Psoas muscle (tissue), 8 donors: ENCODE data around the gene SKA2. TPM values are rescaled to one million over a fixed set of nuclear protein-coding genes. Genes with fewer than 3 reads are reported as not detected.

Source experiments
- ATAC-seq, 4 donors: fragments of 200-7000 bp; cut with Tn5 transposase; one replicate each; pipeline ENCODE4 v1.9.1; 2020; ENCODE audit warnings: moderate library complexity in 3 of 4, mild to moderate bottlenecking in 2 of 4
- DNase-seq, 2 donors: peaks; one replicate each; pipeline ENCODE4 v3.0.0-alpha.2; 2020
- H3K27ac ChIP-seq: fragments of 200-600 bp; one replicate; pipeline ENCODE4 v1.8.0; 2022
- H3K27me3 ChIP-seq, 3 donors: fragments of 200-600 bp in 1 of 3; one replicate each; pipeline versions ENCODE4 v1.6.1 to v1.8.0; 2013 to 2022; ENCODE audit warnings: low read length in 2 of 3, mild to moderate bottlenecking in 2 of 3, moderate library complexity in 1 of 3; ENCODE audit not compliant: insufficient read depth in 3 of 3
- H3K36me3 ChIP-seq, 2 donors: fragments of 200-600 bp in 1 of 2; one replicate each; pipeline versions ENCODE4 v1.6.1 to v1.8.0; 2013 to 2022; ENCODE audit warnings: low read depth in 1 of 2, mild to moderate bottlenecking in 1 of 2, moderate library complexity in 1 of 2; ENCODE audit not compliant: insufficient read depth in 1 of 2
- H3K4me1 ChIP-seq: fragments of 200-600 bp; one replicate; pipeline ENCODE4 v1.8.0; 2022
- H3K4me3 ChIP-seq: fragments of 200-600 bp; one replicate; pipeline ENCODE4 v1.8.0; 2022; ENCODE audit warnings: mild to moderate bottlenecking
- H3K9me3 ChIP-seq: fragments of 200-600 bp; one replicate; pipeline ENCODE4 v1.8.0; 2022
- WGBS, 3 donors: extraction: QIAGEN DNeasy Blood & Tissue Kit; methylation state at CpG; one replicate each; pipeline versions ENCODE4 v1.1.6 to v1.1.7; 2013; 5-methylcytosine and 5-hydroxymethylcytosine counted together
- intact Hi-C, 2 donors: fragments of 100-400 bp; cut with DNase I; formaldehyde crosslinking; loops; one replicate each; pipeline versions ENCODE4 v1.11.0 to v1.14.2; 2022
- polyA plus RNA-seq, 3 donors: library from polyadenylated mRNA; stranded (reverse); fragments of 200-250 nt; gene quantifications; one replicate each; pipeline ENCODE4 v1.2.3, GENCODE V29; 2013
- total RNA-seq, 4 donors: library from RNA; stranded (reverse); fragmentation: NEBNext Ultra II Directional in 2 of 4; extraction: Animal tissue kit (Norgen Biotek cat#: 25700) in 2 of 4; gene quantifications; one replicate each; pipeline versions ENCODE4 v1.2.1 to v1.2.4, GENCODE V29; 2021 to 2023
- TF ChIP-seq, protein P1 (sequence below): fragments of 200-600 bp; IDR thresholded peaks from one replicate; pipeline ENCODE4 v1.8.0; 2022; ENCODE audit warnings: antibody characterized with exemption
- donor health status: healthy with polysubstance abuse.
- donor health status: DM: no; HTN: no; CAD: no; lungs with moderate emphysema.
- donor health status: Bipolar disorder and iron deficiency.
- donor health status: healthy.
- donor health status: DM: yes; HTN: yes; CAD: no.
- donor health status: DM: no; HTN: no; CAD: no.
- donor health status: DM: no; HTN: no; CAD: no.
- donor health status: DM: yes; HTN: yes; CAD: no.

SKA2 gene
- total and polyA plus RNA-seq, 7 donors: 7.2 to 17.1 (median 11.3) TPM

DNA sequence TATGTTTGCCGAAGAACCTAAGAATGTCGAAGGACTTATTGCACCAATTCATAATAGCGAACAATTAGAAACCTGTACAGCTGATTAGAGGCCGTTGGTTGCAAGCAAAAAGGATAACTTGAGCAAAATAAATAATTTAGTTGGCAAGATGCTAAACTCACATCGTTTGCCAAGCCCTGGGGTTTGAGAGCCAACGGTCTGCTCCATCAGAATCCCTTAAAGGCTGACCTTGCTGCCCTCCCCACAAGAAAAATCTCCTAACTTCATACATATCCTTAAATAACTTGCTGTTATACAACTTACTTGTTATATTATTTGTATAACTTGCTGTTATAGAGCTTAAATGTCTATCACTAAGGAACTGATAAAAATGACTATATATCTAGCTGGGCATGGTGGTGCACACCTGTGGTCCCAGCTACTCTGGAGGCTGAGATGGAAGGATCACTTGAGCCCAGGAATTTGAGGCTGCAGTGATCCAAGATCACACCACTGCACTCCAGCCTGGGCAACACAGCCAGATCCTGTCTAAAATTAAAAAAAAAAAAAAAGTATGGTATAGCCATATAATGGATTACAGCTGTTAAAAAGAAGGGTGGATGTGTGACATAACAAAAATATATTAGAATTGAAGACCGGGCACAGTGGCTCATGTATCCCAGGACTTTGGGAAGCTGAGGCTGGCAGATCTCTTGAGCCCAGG is 46.4 kb downstream of the SKA2 start:
- Histone ChIP-seq H3K36me3 (peaks cover 0 to 17% of the 10 kb centered on the region in 2 donors), H3K4me3 (no peak overlapping the region), H3K9me3 (no peaks in the 10 kb centered on the region), H3K27ac (no peak overlapping the region), H3K27me3 (no peaks in the 10 kb centered on the region), H3K4me1 (peaks cover 12% of the 10 kb centered on the region)
- intact Hi-C loops: loop anchor here in 1 of 2 donors (5.0 kb wide), 1 partner anchor 44 kb away; no protein-coding TSS in a partner anchor
- no peak for DNase-seq
- TF ChIP-seq, protein P1, sequence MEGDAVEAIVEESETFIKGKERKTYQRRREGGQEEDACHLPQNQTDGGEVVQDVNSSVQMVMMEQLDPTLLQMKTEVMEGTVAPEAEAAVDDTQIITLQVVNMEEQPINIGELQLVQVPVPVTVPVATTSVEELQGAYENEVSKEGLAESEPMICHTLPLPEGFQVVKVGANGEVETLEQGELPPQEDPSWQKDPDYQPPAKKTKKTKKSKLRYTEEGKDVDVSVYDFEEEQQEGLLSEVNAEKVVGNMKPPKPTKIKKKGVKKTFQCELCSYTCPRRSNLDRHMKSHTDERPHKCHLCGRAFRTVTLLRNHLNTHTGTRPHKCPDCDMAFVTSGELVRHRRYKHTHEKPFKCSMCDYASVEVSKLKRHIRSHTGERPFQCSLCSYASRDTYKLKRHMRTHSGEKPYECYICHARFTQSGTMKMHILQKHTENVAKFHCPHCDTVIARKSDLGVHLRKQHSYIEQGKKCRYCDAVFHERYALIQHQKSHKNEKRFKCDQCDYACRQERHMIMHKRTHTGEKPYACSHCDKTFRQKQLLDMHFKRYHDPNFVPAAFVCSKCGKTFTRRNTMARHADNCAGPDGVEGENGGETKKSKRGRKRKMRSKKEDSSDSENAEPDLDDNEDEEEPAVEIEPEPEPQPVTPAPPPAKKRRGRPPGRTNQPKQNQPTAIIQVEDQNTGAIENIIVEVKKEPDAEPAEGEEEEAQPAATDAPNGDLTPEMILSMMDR: no peak
- WGBS, 3 donors: 87 to 91% (median 89%) methylated on average over 7 of the region's 7 CpGs
- no peak for ATAC-seq

DNA sequence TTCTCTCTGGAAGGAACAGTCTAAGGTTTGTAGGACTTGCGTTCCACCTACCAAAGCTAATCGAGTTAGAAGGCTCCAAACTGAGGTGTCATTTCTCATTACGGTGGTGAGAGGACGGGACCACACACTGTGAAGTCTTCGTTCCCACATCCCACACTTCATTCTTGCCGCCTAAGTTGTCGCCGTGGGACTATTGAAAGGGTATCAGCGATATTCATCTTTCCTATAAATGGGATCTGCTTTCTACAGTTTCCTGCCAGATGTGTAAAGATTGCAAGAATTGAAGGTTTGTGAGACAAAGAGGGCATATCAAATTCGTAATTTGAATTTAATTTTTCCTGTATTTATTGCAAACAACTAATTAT is 47.7 kb downstream of the SKA2 start:
- intact Hi-C loops: loop anchor here in 1 of 2 donors (5.0 kb wide), 1 partner anchor 45 kb away; no protein-coding TSS in a partner anchor
- H3K36me3 ChIP-seq: peaks cover 0 to 29% of the 10 kb centered on the region in 2 donors
- DNase-seq (no peak), ATAC-seq (no peak)
- peak overlapping the region; percentile 90 for H3K4me3 ChIP-seq
- H3K27ac ChIP-seq: peak overlapping the region; percentile 88
- H3K27me3 ChIP-seq: no peaks in the 10 kb centered on the region
- TF ChIP-seq, protein P1: no peak
- H3K9me3 ChIP-seq: no peaks in the 10 kb centered on the region
- H3K4me1 ChIP-seq: peaks cover 12% of the 10 kb centered on the region
- 2 to 4% (median 2%) methylated on average over 10 of the region's 10 CpGs for WGBS, 3 donors

DNA sequence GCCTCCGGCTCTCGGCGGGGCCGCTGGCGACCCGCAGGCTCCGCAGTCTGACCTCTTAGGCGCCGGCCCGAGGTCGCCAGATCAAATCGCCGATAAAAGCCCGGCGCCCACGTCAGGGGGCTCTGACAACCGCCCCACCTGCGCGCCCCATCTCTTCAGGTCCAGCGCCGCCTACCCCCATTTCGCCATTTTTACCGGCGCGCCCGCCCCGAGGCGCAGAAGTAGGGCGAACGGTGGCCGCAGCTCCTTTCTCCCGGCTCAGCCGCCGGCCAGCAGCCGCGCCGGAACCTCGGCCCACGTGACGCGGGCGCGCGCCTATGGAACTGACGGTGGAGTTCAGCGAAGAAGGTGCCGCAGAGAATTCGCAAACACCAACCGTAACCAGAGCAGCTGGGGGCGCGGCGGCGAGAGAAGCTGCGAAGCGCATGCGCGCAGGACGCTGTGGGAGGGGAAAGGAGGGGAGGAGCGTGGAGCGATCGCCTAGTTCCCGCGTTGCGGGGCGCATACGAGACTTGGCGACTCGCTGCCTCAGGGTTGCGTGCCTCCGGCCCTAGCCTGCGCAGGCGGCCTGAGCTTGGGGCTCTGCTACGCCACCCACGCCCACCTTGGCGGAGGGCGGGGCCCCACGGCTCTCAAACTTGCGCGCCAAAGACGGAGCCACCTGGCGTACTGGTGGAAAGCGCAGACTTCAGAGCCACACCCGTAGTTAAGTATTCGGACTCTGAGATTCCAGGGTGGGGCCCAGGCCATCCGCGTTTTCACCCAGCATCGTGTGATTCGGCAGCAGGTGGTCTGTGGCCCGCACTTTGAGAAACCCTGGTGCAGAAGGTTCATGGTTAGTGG is 48.3 kb downstream of the SKA2 start, which contains the start of gene TRIM37:
TSS of gene TRIM37 (minus strand) at position 418 of the 843 bp plus-strand sequence. CDS start 419 bp downstream, outside the sequence.
- peak within 1 kb of the TSS; percentile 90 for H3K4me3 ChIP-seq
- H3K9me3 ChIP-seq: no peaks in the 10 kb centered on the region
- peaks cover 12% of the 10 kb centered on the region for H3K4me1 ChIP-seq
- H3K27ac ChIP-seq: peak within 1 kb of the TSS; percentile 88
- WGBS, 3 donors: 0% methylated on average over 72 to 89 of the region's 89 CpGs
- peak; percentile 97 to 99 for DNase-seq
- intact Hi-C loops: loop anchor here in 1 of 2 donors (5.0 kb wide), 1 partner anchor 46 kb away; no protein-coding TSS in a partner anchor
- H3K36me3 ChIP-seq: peaks cover 0 to 26% of the 10 kb centered on the region in 2 donors
- TF ChIP-seq, protein P1: no peak
- no peaks in the 10 kb centered on the region for H3K27me3 ChIP-seq
- peak; percentile 96 to 99 (median 97) for ATAC-seq

DNA sequence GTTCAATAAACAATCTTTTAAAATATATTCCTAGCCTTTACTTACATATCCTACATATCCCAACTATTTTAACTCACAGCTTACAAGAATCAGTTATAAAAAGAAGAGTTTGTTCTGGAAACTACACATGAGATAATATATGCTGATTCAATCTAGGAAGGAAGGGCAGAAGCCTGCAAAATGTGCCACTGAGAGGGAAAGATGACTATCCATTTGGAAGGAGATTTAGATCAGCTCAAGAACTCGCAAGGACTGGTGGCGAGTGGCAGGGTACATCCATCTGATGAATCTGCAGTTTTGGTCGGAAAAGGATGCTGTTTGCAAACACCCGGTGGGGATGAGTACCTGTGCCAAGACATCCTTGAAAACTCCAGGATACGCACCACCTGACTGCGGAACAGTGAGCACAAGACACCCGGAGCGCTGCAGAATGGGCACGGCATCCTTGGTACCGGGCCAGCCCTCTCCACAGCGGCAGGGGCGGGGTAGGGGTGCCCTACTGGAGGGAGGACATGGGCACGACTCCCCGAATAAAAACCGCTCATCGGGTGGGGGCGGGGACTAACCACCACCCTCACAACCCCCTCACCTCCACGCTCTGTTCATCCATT is 49.0 kb downstream of the SKA2 start:
- intact Hi-C loops: loop anchor here in 1 of 2 donors (5.0 kb wide), 1 partner anchor 46 kb away; no protein-coding TSS in a partner anchor
- H3K27ac ChIP-seq: peak overlapping the region; percentile 88
- TF ChIP-seq, protein P1: no peak
- peaks cover 0 to 24% of the 10 kb centered on the region in 2 donors for H3K36me3 ChIP-seq
- DNase-seq (peak; percentile 64 to 75), ATAC-seq (peak; percentile 43 to 59 (median 48))
- H3K4me3 ChIP-seq: peak overlapping the region; percentile 90
- 0 to 1% (median 1%) methylated on average over 18 of the region's 18 CpGs for WGBS, 3 donors
- peaks cover 12% of the 10 kb centered on the region for H3K4me1 ChIP-seq
- H3K9me3 ChIP-seq: no peaks in the 10 kb centered on the region
- no peaks in the 10 kb centered on the region for H3K27me3 ChIP-seq
